GM12892 (cell line): ENCODE data around the gene PSMB2.

Experiments used
- POLR2A ChIP-seq: IDR thresholded peaks from 2 replicates; pipeline ENCODE4 v1.6.1; 2011; ENCODE audit warnings: low read depth, low read length, control low read depth
- POLR2AphosphoS5 ChIP-seq: IDR thresholded peaks from 2 replicates; pipeline ENCODE4 v1.6.1; 2011; ENCODE audit warnings: low read depth, low read length, control low read depth
- TAF1 ChIP-seq: IDR thresholded peaks from 2 replicates; pipeline ENCODE4 v1.6.1; 2011; ENCODE audit warnings: low read depth, mild to moderate bottlenecking, control low read depth, low read length, borderline replicate concordance

DNA sequence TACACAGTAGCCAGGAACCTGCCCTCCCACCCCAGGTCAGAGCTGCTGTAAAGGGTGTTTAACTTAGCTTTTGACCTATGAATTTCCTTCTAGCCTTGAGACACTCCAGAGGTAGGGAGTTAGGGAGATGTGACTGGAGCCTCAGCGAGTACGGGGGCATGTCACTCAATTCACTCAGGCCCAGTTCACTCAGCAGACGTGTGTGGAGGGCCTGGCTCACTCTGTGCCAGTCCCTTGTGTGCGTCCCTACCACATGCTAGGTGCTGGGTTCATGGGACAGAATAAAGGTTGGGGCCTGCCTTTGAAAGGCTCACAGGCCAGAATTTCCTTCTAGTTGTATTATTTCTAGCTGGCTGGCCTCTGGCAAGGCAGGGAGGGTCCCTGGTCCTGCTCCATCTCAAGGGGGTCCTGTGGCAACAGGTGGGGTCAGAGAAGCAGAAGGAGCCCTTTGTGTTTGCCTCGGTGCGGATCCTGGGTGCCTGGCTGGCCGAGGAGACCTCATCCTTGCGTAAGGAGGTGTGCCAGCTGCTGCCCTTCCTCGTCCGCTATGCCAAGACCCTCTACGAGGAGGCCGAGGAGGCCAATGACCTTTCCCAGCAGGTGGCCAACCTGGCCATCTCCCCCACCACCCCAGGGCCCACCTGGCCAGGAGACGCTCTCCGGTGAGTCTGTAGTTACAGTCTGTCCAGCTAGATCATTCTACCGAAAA is 79.2 kb downstream of the PSMB2 start:
- TF ChIP-seq POLR2AphosphoS5 (no peak), POLR2A (no peak), TAF1 (no peak)
